ENCODE data around the gene ANKRD31.
"Not testable (repeated sequence)": the region's sequence is repeated elsewhere in the genome, so short reads cannot be mapped to it uniquely, and the experiment has no call there.

The ANKRD31 gene

DNA sequence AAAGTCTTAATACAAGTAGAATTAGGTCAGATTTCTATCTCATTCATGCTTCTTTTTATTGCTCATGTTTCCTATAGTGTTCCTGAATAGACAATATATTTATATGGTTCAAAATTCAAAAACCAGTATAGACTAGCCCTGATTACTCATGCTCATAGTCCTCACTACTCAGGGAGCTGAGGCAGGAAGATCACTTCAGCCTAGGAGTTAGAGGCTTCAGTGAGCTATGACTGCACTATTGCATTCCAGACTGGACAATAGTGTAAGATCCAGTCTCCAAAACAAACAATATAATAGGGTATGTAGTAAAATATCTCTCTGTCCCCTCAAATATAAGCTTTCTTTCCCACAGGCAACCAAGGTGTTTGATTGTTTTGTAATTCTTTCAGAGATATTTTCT is 2.4 kb downstream of the ANKRD31 start:
- no peak for DNase-seq (ENCODE audit: low spot score)

DNA sequence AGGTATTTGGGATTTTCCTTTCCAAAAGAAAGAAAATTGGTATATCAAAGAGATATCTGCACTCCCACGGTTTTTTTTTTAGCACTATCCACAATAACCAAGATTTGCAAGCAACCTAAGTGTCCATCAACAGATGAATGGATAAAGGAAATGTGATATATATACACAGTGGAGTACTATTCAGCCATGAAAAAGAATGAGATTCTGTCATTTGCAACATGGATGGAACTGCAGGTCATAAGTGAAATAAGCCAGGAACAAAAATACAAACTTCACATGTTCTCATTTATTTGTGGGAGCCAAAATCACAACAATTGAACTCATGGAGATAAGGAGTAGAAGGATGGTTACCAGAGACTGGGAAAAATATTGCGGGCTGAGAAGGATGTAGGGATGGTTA is 9.8 kb downstream of the ANKRD31 start:
- no peak for DNase-seq (ENCODE audit: low spot score)

DNA sequence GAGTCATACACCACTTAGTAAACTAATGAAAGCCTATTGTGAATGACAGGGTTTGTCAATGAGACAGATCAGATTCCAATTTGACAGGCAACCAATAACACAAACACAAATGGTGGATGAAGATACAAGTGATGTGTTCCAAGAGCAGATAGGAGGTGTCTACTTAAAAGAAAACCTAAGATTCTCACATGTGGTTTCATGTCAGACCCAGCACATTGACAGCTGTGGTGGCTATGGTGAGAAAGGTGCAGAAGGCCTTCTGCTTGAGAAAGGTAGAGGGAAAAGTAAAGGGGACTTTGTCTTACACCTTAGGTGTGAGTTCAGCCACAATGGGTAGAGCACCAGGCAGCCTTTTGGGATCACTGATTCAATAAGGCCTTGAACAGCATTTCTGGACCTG is 11.2 kb downstream of the ANKRD31 start:
- DNase-seq (ENCODE audit: low spot score): no peak

DNA sequence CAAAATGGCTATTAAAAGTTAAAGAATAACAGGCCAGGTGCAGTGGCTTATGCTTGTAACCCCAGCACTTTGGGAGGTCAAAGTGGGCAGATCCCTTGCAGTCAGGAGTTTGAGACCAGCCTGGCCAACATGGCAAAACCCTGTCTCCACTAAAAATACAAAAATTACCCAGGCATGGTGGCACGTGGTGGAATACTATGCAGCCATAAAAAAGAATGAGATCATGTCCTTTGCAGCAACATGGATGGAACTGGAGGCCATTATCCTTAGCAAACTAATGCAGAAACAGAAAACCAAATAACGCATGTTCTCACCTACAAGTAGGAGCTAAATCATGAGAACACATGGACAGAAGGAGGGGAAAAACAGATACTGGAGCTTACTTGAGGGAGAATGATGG is 15.9 kb downstream of the ANKRD31 start:
- not testable (repeated sequence) for DNase-seq (ENCODE audit: low spot score)

DNA sequence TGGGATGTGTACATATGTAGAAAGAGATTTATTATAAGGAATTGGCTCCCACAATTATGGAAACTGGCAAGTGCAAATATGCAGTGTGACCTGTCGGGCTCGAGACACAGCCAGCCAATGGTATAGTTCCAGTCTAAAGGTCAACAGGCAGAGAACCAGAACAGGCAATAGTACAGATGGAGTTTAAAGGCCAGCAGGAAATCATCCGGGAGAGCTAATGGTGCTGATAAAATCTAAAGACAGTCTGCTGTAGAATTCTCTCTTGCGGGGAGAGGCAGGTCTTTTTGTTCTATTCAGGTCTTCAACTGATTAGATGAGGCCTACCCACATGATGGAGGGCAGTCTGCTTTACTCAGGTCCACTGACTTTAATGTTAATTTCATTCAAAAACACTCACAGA is 21.8 kb downstream of the ANKRD31 start:
- no peak for DNase-seq (ENCODE audit: low spot score)

DNA sequence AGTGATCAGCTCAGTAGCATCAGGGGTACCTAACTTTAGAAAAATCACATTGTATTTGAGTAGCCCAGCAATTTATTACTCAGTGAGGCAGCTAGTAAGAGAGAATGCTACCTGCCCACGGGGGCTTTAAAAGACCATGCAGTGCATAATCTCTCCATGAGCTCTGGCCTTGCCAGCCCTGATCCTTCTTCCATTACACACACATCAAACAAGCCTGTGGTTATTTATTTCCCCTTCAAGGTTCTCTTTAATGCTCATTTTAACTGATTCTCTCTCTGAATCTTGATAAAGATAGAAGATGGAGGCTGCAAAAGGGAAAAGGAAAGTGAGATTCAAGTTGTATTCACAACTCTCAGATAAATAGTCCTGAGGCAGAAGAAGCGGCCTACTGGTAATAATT is 22.3 kb downstream of the ANKRD31 start:
- no peak for DNase-seq (ENCODE audit: low spot score)

DNA sequence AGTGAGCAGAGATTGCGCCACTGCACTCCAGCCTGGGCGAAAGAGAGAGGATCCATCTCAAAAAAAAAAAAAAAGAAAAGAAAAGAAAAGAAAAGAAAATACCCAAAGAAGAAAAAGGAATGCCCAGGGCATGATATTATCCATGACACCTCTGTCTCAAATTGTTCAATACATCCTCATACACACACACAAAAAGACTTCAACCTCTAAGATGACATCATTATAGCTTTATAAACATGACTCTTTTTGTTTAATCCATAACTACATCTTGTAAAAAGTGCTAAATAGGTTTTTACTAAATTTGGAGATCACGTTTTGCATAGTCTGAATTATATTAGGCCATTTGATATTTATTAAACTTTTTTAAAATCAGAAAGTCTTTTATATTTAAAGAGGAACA is 33.1 kb downstream of the ANKRD31 start:
- no peak for DNase-seq (ENCODE audit: low spot score)

DNA sequence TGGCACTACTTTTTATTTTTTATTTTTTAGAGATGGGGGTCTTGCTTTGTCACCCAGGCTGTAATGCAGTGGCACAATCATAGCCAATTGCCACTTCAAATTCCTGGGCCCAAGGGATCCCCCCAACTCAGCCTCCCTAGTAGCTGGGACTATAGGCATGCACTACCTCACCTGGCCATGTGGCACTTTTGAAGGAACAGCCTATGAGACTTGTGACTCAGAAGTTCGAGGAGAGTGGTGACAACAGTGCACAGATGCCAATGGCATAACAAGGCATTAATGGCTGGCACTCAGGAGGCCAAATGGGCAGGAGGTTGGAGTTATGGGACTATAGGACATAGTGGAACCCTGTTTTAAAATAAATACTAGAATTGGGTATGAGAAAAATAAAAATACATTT is 33.7 kb downstream of the ANKRD31 start:
- DNase-seq (ENCODE audit: low spot score): no peak

DNA sequence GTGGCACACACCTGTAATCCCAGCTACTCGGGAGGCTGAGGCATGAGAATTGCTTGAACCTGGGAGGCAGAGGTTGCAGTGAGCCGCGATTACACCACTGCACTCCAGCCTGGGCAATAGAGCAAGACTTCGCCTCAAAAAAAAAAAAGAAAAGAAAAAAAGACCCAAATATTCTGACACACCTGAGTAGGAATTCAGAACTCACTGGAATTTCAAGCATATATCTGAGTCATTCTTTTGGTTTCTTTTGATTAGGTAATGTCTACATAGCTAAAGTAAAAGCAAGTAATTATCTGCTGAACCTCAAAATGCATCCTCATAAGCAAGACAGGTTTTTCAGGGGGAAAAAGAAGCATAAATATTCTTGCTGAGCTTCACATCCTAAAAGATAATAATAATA is 35.9 kb downstream of the ANKRD31 start:
- no peak for DNase-seq (ENCODE audit: low spot score)

DNA sequence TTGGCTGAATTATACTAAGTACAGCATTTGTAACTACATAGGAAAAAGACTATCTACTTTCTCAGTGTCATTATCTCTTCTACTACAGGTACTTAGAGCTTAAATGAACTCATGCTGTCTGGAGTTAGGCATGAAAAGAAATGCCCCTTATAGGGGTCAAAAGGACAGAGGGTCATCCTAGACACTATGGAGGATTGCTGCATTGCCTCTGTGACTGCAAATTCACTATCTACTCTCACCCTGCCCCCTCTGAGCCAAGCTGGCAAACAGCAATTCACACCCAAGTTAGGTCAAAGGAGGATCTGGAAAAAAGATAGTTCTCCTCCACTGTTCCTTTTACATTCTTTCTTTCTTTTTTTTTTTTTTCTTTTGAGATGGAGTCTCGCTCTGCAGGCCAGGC is 36.7 kb downstream of the ANKRD31 start:
- DNase-seq (ENCODE audit: low spot score): no peak

DNA sequence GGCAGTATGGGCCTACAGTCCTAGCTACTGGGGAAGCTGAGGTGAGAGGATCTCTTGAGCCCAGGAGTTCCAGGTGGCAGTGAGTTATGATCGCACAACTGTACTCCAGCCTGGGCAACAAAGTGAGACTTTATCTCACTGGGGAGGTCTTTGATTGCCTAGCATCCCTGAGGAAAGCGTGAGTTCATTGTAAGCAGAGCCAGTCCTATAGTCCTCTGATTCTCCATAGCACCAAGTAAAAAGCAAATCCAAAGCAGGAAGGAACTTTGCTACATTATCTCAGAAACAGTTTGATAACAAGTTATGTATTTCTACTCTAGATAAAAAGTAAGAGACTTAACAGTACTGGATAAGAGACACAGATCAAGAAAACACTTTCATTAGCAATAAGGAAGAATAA is 37.6 kb downstream of the ANKRD31 start:
- no peak for DNase-seq (ENCODE audit: low spot score)

DNA sequence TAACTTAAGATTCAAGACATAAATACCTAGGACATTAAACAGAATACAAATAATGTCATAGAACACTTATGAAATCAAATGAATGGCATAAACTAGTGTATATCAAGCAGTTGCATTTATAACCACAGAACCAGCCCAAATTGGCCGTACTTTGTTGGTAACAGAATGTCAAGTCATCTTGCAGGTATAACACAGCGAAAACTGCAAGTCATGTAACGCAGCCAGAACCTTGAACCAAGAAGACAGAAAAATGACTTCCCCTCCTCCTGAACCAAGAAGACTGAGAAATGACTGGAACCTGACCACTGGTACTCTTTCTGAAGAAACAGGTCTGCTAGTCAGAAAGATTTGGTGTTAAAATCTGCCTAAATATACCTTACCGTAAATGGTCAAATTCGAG is 38.9 kb downstream of the ANKRD31 start:
- DNase-seq (ENCODE audit: low spot score): no peak

DNA sequence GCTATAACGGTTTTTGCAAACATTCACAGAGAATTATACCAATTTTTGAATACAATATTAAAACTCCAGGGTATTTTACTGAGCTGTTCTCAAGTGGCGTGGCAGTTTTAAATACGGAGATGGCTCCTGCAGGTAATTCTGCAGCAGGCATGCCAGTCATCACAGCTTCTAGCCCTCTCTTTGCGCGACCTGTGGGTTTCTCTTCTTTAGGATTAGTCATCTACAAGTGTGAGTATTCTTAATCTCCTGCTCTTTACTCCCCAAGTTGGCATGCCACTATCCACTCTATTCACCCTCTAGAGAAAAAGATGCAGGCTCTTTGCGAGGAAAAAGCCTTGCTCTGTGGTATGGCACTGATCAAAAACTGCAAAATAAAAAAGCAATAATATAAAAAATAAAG is 43.9 kb downstream of the ANKRD31 start:
- DNase-seq (ENCODE audit: low spot score): no peak

DNA sequence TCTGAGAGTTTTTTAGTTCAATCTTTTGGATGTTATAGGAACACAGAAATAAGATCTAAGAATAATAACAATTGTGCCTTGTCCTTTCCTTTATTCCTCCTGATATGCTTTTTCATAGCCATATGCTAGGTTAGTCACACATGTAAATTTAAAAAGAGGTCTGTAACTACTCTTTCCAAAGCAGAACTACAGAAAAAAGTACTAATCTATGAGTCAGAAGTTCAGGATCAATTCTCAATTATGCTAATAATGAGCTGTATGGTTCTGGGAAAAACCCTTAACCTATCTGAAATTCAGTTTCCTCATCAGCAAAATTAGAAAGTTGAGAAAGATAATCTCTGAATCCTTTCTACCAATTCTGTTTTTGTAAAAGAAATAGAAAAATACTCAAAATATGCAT is 44.4 kb downstream of the ANKRD31 start:
- DNase-seq (ENCODE audit: low spot score): no peak

DNA sequence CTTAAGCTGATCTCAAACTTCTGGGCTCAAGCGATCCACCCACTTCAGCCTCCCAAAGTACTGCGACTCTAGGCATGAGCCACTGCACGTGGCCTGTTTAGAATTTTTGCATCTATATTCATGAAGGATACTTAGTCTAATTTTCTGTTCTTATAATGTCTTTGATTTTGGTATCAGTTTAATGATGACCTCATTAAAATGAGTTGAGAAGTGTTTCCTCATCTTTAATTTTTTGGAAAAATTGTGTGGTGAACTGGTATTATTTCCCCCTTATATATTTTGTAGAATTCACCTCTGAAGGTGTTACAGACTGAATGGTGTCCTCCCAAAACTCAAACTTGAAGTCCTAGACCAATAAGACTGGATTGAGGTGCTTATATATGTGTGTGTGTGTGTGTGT is 46.5 kb downstream of the ANKRD31 start:
- no peak for DNase-seq (ENCODE audit: low spot score)

DNA sequence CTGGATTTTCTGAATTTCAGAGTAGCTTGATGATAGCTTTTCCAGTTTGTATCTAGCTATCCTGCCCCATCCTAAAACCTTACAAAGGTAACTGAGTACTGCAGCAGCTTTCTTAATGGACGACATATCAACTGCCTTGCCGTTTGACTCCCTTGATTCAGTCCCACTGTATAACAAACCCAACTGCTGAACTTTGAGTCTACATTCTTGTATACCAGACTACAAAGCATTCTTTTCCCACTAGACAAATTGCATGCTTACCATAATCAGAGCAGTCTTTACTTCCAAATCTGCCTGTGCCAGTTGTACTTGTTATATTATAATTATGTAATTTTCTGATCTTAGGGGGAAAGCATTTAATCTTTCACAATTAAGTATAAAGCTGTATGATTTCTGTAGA is 47.3 kb downstream of the ANKRD31 start:
- no peak for DNase-seq (ENCODE audit: low spot score)

DNA sequence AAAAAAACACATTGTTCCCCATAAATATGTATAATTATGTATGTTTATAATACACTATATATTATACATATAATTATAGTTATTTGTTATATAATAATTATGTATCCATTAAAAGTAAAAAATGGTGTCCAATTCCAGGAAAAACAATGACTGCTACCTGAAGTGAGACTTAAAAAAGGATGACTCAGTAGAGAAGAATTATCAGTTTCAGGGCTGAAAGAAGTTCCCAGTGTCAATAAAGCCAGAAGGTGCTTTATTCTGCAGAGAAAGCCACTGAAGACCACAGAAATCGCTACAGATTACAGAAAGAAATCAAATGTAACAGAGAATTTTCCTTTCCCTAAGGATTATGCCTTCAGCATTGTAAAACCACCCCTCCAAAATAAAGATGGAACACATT is 50.9 kb downstream of the ANKRD31 start:
- no peak for DNase-seq (ENCODE audit: low spot score)

DNA sequence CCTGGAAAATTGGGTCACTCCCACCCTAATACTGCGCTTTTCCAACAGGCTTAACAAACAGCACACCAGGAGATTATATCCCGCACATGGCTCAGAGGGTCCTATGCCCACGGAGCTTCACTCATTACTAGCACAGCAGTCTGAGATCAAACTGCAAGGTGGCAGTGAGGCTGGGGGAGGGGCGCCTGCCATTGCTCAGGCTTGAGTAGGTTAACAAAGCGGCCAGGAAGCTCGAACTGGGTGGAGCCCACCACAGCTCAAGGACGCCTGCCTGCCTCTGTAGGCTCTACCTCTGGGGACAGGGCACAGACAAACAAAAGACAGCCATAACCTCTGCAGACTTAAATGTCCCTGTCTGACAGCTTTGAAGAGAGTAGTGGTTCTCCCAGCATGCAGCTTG is 60.7 kb downstream of the ANKRD31 start:
- DNase-seq (ENCODE audit: low spot score): not testable (repeated sequence)

DNA sequence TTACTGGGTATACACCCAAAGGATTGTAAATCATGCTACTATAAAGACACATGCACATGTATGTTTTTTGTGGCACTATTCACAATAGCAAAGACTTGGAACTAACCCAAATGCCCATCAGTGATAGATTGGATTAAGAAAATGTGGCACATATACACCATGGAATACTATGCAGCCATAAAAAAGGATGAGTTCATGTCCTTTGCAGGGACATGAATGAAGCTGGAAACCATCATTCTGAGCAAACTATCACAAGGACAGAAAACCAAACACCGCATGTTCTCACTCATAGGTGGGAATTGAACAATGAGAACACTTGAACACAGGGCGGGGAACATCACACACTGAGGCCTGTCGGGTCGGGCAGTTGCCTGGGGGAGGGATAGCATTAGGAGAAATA is 61.8 kb downstream of the ANKRD31 start:
- DNase-seq (ENCODE audit: low spot score): not testable (repeated sequence)

DNA sequence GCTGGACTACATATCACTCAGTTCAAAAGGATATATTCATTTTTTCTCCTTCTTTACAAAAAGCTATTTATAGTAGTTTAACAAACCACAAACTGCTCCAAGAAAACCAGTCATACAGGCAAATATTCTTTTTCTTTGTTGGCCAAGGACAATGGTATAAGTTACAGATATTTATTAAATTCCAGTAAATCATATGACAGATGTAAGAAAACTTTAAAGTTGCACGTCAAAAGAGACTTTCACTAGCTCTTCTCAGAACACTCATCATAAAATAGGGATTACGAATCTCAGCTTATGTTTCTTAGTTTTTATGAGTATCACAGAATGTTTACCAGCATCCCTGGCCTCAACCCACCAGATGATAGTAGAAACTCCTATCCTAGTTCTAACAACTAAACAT is 67.2 kb downstream of the ANKRD31 start:
- DNase-seq (ENCODE audit: low spot score): no peak

DNA sequence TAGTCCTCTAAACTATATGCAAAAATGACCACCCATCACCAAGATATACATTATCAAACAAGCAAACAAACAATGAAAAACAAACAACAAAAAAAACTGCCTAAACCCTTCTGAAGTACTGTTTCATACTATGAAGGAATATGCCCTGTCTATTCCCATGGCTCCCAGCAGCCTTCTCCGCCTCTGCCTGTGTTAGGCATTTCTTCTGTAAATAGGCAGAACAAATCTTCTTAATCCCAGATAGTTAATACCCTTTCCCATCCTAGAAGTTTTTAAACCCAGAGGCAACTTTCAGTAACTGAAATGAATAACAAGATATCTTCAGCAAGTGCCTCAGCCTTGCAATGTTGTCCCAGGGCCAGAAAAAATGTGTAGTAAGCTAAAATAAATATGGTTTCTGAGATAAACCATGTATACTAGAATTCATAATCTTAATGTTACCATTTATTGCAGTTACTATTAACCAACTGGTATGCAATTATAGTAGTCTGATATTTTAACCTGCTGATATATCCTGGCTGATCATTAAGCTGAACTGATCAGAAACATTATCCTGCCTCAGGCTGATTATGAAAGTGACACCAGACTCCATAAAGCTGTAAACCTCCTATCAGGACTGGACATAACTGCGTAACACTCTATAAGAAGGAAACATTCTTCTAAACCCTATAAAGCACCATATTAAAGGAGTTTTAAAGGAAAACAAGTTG is 68.5 kb downstream of the ANKRD31 start:
- no peak for DNase-seq (ENCODE audit: low spot score)

DNA sequence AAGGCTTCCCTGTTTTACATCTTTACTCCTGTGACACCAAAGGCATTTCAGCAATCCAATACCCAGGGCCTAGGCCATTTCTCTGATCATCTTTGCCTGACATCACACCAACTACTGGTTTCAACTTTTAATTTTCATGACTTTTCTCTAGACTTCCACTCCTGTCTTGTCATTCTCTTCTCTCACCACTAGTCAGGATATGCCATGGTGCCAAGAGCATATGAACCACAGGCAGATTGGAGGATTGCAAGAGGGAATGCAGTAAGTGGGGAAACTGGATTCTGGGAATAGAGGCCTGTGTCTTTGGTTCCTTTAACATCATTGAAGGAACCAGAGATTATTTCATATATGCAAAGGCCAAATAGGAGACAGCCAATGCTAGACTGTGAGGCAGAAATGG is 69.3 kb downstream of the ANKRD31 start:
- DNase-seq (ENCODE audit: low spot score): no peak

DNA sequence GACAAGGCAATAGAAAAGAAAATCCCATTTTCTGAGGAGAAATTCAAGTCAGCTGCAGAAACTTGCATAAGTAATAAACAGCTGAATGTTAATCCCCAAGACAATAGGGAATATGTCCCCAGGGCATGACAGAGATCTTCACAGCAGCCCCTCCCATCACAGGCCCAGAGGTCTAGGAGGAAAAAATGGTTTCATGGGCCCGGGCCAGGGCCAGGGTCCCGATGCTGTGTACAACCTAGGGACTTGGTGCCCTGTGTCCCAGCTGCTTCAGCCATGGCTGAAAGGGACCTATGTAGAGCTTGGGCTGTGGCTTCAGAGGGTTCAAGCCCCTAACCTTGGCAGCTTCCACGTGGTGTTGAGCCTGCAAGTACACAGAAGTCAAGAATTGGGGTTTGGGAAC is 75.2 kb downstream of the ANKRD31 start:
- DNase-seq (ENCODE audit: low spot score): not testable (repeated sequence)

DNA sequence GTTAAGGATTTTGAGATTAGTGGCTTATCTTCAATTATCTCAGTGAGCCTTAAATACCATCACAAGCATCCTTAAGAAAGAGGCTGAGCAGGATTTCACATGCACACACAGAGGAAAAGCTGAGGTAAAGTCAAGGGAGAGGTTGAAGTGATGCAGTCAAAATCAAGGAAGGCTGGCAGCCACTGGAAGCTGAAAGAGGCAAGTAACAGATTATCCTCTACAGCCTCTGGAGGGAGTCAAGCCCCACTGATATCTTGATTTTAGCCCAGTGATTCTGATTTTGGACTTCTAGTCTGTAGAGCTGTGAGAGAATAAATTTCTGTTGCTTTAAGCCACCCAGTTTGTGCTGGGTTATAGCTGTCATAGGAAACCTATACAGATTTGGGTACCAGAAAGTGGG is 80.1 kb downstream of the ANKRD31 start:
- no peak for DNase-seq (ENCODE audit: low spot score)

DNA sequence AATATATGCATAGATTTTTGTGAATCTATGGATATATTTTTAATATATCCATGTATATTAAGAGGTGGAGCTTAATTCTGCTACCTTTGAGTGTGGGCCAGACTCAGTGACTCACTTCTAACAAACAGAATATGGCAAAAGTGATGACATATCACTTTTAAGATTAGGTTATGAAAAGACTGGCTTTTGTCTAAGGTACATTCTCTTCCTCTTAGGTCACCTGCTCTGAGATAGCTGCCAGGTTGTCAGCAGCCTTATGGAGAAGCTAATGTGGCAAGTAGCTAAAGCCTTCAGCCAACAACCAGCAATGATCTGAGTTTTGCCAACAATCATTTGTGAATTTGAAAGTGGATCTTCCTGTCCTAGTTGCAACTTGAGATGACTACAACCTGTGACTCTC is 83.8 kb downstream of the ANKRD31 start:
- DNase-seq (ENCODE audit: low spot score): no peak

Measured in LoVo (cell line).